Dendritic cell treated with granulocyte-macrophage colony-stimulating factor and Interleukin-4, amounts not matched to agents 40 ng/mL and 50 ng/mL, for 4 days (primary cell): ENCODE data around the gene HSD3B1.
"Not testable (repeated sequence)": the region's sequence is repeated elsewhere in the genome, so short reads cannot be mapped to it uniquely, and the experiment has no call there.

Source experiments
- H3K27ac Mint-ChIP-seq: one replicate; pipeline ENCODE4 v1.8.0; 2022; ENCODE audit warnings: mild to moderate bottlenecking, mixed read lengths
- H3K27me3 Mint-ChIP-seq: one replicate; pipeline ENCODE4 v1.8.0; 2022; ENCODE audit warnings: mild to moderate bottlenecking, mixed read lengths
- H3K36me3 Mint-ChIP-seq: one replicate; pipeline ENCODE4 v1.8.0; 2022; ENCODE audit warnings: low read depth, mixed read lengths
- H3K4me1 Mint-ChIP-seq: one replicate; pipeline ENCODE4 v1.8.0; 2022; ENCODE audit warnings: low read depth, mixed read lengths
- H3K4me3 Mint-ChIP-seq: one replicate; pipeline ENCODE4 v1.8.0; 2022; ENCODE audit warnings: mild to moderate bottlenecking, moderate library complexity, mixed read lengths
- H3K9me3 Mint-ChIP-seq: one replicate; pipeline ENCODE4 v1.8.0; 2022; ENCODE audit warnings: mixed read lengths
- intact Hi-C: fragments of 100-400 bp; cut with micrococcal nuclease; formaldehyde crosslinking; loops from one replicate; pipeline ENCODE4 v1.15.0; 2022

HSD3B1 gene

DNA sequence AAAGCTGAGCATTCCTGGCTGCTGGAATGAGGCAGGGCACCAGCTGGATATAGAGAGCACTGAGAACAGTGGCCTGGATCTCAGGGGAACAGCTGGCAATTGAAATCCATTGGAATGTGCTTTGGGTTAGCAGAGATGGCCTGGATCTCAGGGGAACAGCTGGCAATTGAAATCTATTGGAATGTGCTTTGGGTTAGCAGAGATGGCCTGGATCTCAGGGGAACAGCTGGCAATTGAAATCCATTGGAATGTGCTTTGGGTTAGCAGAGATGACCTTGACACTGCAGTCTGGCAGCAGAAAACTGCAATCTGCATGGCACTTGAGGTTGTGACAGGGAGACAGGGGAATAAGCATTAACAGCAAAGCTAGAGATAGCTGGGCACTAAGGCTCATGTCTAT is 10.7 kb downstream of the HSD3B1 start:
- H3K27ac Mint-ChIP-seq, H3K27me3 Mint-ChIP-seq, intact Hi-C loops, H3K36me3 Mint-ChIP-seq, H3K4me1 Mint-ChIP-seq, H3K4me3 Mint-ChIP-seq, H3K9me3 Mint-ChIP-seq: not testable (repeated sequence)

DNA sequence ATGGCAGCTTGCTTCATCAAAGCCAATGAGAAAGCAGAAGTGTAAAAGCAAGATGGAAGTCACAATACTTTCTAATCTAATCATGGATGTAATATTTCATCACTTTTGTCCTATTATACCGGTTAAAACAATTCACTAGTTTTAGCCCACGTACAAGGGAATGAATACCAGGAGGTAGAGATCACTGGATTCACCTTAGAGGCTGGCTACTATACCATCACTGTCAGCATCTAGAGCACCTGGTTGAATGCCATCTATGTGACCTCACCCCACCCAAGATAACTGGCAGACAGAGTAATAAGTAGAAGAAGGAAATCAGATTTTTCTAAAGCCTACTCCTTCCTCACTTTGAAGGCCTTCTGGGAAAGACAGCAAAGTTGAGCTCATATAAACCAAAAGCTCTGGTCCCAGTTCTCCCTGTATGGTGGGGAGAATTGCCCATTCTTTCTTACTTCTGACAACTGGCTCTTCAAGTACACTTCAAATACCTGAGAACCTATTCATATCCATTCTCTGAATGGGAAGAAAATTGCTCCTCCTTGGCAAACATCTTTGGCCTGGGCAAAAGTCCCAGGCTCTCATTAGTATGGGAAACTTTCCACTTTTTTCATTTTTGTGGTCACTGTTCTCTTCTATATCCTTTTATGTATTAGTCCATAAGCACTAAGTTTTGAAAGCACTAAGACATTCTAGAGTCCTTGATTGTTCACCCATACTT is 24.8 kb downstream of the HSD3B1 start:
- Mint-ChIP-seq H3K36me3 (no peaks in the 10 kb centered on the region), H3K4me3 (no peak overlapping the region), H3K9me3 (peaks cover 22% of the 10 kb centered on the region), H3K4me1 (no peaks in the 10 kb centered on the region), H3K27me3 (peaks cover 16% of the 10 kb centered on the region), H3K27ac (no peak overlapping the region)
- intact Hi-C loops, result no loop called here

DNA sequence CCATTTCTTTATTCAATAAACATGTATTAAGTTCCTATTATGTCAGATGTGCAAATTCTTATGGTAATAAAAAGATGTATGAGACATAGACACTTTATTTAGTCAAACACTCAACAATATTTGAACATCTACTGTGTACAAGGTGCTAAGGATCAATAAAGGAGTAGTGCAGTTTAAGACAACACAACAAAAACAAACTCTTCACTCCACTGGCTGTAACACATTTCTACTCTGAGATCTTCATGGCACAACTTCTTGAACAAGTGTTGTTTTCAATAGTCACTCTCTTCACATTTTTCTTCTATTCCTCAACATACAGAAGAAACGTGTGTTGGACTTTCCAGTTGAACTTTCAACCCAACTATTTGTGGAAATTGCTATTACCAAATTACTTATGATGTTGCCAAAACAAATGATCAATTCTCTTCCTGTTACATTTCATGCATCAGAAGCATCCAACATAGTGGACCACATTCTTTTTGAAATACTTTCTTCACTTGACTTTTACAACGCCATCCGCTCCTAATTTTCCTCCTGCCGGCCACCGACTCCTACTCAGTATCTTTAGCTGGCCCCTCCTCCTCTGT is 25.4 kb downstream of the HSD3B1 start:
- intact Hi-C loops, result no loop called here
- Mint-ChIP-seq H3K27ac (no peak overlapping the region), H3K9me3 (peaks cover 22% of the 10 kb centered on the region), H3K4me1 (no peaks in the 10 kb centered on the region), H3K4me3 (no peak overlapping the region), H3K36me3 (no peaks in the 10 kb centered on the region), H3K27me3 (peaks cover 13% of the 10 kb centered on the region)

- Mint-ChIP-seq H3K27ac (no peak overlapping the region), H3K9me3 (peaks cover 19% of the 10 kb centered on the region), H3K27me3 (peaks cover 5% of the 10 kb centered on the region), H3K36me3 (no peaks in the 10 kb centered on the region), H3K4me1 (no peaks in the 10 kb centered on the region), H3K4me3 (no peak overlapping the region)
- intact Hi-C loops, result no loop called here
Observed at GRCh38 chr1:119535381-119535780, 28.4 kb downstream of the HSD3B1 start.

DNA sequence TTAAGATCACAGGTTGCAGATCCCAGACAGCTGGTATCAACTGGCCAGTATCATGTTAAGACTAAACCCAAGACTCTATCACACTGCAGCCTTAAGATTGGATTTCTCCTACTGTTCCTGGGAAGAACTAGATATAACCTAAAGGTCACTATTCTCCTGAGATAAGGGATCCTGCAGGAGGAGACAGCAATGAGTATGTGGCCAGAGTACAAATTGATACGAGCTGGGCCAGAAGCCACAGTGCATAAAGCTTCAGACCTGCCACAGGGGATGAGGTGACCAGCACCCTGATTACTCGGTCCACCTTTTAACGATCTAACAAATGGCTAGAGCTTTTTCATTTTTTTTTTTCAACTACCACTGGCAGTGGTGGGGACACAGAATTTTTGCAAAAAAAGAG is 31.0 kb downstream of the HSD3B1 start:
- Mint-ChIP-seq H3K9me3 (peaks cover 2% of the 10 kb centered on the region), H3K27me3 (peaks cover 10% of the 10 kb centered on the region), H3K36me3 (no peaks in the 10 kb centered on the region), H3K27ac (no peak overlapping the region), H3K4me1 (peaks cover 6% of the 10 kb centered on the region), H3K4me3 (no peak overlapping the region)
- intact Hi-C loops, result no loop called here

- H3K4me1 Mint-ChIP-seq, result peaks cover 6% of the 10 kb centered on the region
- intact Hi-C loops, result no loop called here
- H3K27ac Mint-ChIP-seq, result no peak overlapping the region
- peaks cover 10% of the 10 kb centered on the region for H3K27me3 Mint-ChIP-seq
- no peaks in the 10 kb centered on the region for H3K9me3 Mint-ChIP-seq
- no peaks in the 10 kb centered on the region for H3K36me3 Mint-ChIP-seq
- no peak overlapping the region for H3K4me3 Mint-ChIP-seq
Observed at GRCh38 chr1:119539636-119540035, 32.6 kb downstream of the HSD3B1 start.

- no peaks in the 10 kb centered on the region for H3K36me3 Mint-ChIP-seq
- no peak overlapping the region for H3K27ac Mint-ChIP-seq
- peaks cover 10% of the 10 kb centered on the region for H3K27me3 Mint-ChIP-seq
- H3K4me1 Mint-ChIP-seq, result peaks cover 6% of the 10 kb centered on the region
- no peak overlapping the region for H3K4me3 Mint-ChIP-seq
- intact Hi-C loops, result no loop called here
- H3K9me3 Mint-ChIP-seq, result no peaks in the 10 kb centered on the region
Observed at GRCh38 chr1:119541389-119541788, 34.4 kb downstream of the HSD3B1 start.

DNA sequence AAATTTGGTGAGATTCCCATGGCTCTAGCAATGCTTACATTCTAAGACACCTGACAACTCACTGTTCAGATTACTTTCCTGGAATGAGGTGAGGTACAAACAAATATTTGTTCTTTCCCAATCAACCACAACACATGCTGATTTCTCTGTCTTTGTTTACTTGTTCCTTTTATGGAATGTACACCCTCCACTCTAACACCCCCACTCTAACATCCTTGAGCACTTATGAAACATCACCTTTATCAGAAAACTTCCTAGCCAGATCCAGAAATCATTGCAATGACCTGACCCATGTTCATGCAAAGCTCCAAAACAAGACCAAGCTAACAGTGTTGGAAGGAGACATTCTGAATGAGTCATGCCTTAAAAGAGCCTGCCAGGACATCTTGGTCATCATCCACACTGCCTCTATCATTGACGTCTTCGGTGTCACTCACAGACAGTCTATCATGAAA is 35.5 kb downstream of the HSD3B1 start:
- Mint-ChIP-seq H3K27ac (no peak overlapping the region), H3K4me1 (peaks cover 6% of the 10 kb centered on the region), H3K4me3 (no peak overlapping the region), H3K27me3 (peaks cover 10% of the 10 kb centered on the region), H3K36me3 (no peaks in the 10 kb centered on the region), H3K9me3 (no peaks in the 10 kb centered on the region)
- intact Hi-C loops, result no loop called here

- Mint-ChIP-seq H3K9me3 (no peaks in the 10 kb centered on the region), H3K36me3 (no peaks in the 10 kb centered on the region), H3K27ac (no peak overlapping the region), H3K4me1 (peaks cover 6% of the 10 kb centered on the region), H3K27me3 (peaks cover 9% of the 10 kb centered on the region), H3K4me3 (no peak overlapping the region)
- intact Hi-C loops, result no loop called here
Observed at GRCh38 chr1:119544165-119544762, 37.3 kb downstream of the HSD3B1 start.

DNA sequence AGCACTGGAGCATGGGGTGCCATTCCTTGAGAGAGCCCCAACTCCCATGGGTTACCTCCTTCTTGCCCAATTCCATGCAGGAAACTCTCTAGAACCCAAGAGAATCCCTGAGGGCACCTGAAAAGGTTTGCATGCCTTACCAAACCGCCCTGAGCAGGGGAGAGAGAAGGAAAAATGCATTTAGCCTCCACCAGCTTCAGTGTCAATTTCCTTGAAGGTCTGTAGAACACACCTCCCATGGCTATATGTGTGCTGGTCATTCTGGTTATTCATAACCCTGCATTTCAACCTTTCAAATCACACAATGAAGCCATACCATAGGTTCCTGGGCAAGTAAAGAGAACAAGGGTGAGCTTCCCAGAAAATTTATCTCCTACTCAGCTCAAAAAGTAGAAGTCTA is 39.6 kb downstream of the HSD3B1 start:
- Mint-ChIP-seq H3K27ac (no peak overlapping the region), H3K4me3 (no peak overlapping the region), H3K27me3 (peaks cover 6% of the 10 kb centered on the region), H3K36me3 (peaks cover 5% of the 10 kb centered on the region), H3K4me1 (peaks cover 15% of the 10 kb centered on the region), H3K9me3 (no peaks in the 10 kb centered on the region)
- intact Hi-C loops, result loop anchor here (5.0 kb wide), 1 partner anchor 36 kb away; no protein-coding TSS in a partner anchor

DNA sequence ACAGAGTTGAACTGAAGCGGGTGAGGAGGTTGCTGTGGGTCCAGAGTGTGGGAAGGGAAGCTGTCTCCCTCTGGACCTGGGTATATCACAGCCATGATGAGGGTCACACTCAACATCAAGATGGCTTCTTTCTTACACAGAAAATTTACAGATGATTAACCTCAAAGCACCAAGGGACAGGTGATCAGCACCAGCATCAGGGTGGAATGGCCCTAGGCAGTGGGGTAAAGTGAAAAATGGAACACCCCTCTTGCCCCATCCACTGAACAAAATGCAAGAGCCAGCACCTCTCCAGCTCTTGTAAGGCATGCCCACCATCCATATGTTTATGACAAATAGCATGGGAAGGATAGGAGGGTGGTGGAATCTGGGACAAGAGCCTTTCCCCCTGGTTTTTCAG is 40.3 kb downstream of the HSD3B1 start:
- H3K36me3 Mint-ChIP-seq, result peaks cover 5% of the 10 kb centered on the region
- intact Hi-C loops, result loop anchor here (5.0 kb wide), 1 partner anchor 35 kb away; no protein-coding TSS in a partner anchor
- H3K27ac Mint-ChIP-seq, result no peak overlapping the region
- H3K4me1 Mint-ChIP-seq, result peaks cover 11% of the 10 kb centered on the region
- H3K9me3 Mint-ChIP-seq, result no peaks in the 10 kb centered on the region
- peaks cover 3% of the 10 kb centered on the region for H3K27me3 Mint-ChIP-seq
- H3K4me3 Mint-ChIP-seq, result no peak overlapping the region

DNA sequence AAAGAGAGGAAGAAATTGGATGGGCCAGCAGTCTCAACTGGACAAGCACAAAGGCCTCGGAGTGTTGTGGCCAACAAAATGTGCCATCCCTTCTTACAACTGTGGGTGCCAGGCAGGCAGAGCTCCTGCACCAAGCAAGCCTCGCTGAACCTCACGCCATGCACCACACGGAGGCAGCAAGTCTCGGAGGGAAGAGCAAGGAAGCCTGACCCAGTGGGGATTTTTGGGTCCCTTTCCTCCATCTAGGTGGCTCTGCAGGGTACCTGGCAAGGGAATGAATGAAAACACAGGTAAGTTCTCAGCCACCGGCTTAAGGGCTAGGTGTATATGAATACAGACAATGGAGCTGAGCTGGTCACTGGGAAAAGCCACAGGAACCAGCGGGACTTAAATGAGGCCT is 40.8 kb downstream of the HSD3B1 start:
- intact Hi-C loops, result loop anchor here (2.0 to 5.0 kb wide), 2 partner anchors 34 to 63 kb away; no protein-coding TSS in a partner anchor
- no peaks in the 10 kb centered on the region for H3K9me3 Mint-ChIP-seq
- H3K36me3 Mint-ChIP-seq, result peaks cover 5% of the 10 kb centered on the region
- no peaks in the 10 kb centered on the region for H3K27me3 Mint-ChIP-seq
- peaks cover 11% of the 10 kb centered on the region for H3K4me1 Mint-ChIP-seq
- H3K4me3 Mint-ChIP-seq, result no peak overlapping the region
- no peak overlapping the region for H3K27ac Mint-ChIP-seq

- H3K4me1 Mint-ChIP-seq, result peaks cover 11% of the 10 kb centered on the region
- intact Hi-C loops, result loop anchor here (1.0 to 5.0 kb wide), 4 partner anchors 33 to 127 kb away; no protein-coding TSS in a partner anchor
- no peaks in the 10 kb centered on the region for H3K27me3 Mint-ChIP-seq
- H3K4me3 Mint-ChIP-seq, result no peak overlapping the region
- peaks cover 5% of the 10 kb centered on the region for H3K36me3 Mint-ChIP-seq
- no peaks in the 10 kb centered on the region for H3K9me3 Mint-ChIP-seq
- peak overlapping the region; percentile 28 for H3K27ac Mint-ChIP-seq
Observed at GRCh38 chr1:119549719-119550132, 42.7 kb downstream of the HSD3B1 start.

- Mint-ChIP-seq H3K36me3 (peaks cover 5% of the 10 kb centered on the region), H3K4me1 (peaks cover 11% of the 10 kb centered on the region), H3K27me3 (no peaks in the 10 kb centered on the region), H3K4me3 (no peak overlapping the region), H3K9me3 (no peaks in the 10 kb centered on the region), H3K27ac (peak overlapping the region; percentile 28)
- intact Hi-C loops, result loop anchor here (2.0 kb wide), 1 partner anchor 126 kb away; no protein-coding TSS in a partner anchor
Observed at GRCh38 chr1:119550381-119550780, 43.4 kb downstream of the HSD3B1 start.
